SJCRH30 (cell line): ENCODE measurements around the gene NBPF12. TPM values are rescaled to one million over a fixed set of nuclear protein-coding genes. Genes with fewer than 3 reads are reported as not detected.
"Not testable (repeated sequence)": the region's sequence is repeated elsewhere in the genome, so short reads cannot be mapped to it uniquely, and the experiment has no call there.

Experiments
- DNase-seq, 2 experiments: peaks; one replicate each; pipeline ENCODE4 v3.0.0-alpha.2; 2015 to 2020
- H3K27ac ChIP-seq: fragments of 250-450 bp; sonication (Bioruptor Pico); 2 replicates; pipeline ENCODE4 v1.5.1; 2020; ENCODE audit warnings: mild to moderate bottlenecking, moderate library complexity
- H3K27me3 ChIP-seq: fragments of 250-450 bp; sonication (Bioruptor Pico); 2 replicates; pipeline ENCODE4 v1.5.1; 2020; ENCODE audit warnings: mild to moderate bottlenecking, moderate library complexity
- H3K36me3 ChIP-seq: fragments of 250-450 bp; sonication (Bioruptor Pico); 2 replicates; pipeline ENCODE4 v1.5.1; 2020; ENCODE audit warnings: mild to moderate bottlenecking, moderate library complexity
- H3K4me1 ChIP-seq: fragments of 250-450 bp; sonication (Bioruptor Pico); 2 replicates; pipeline ENCODE4 v1.5.1; 2020; ENCODE audit warnings: mild to moderate bottlenecking, moderate library complexity
- H3K4me3 ChIP-seq: fragments of 250-450 bp; sonication (Bioruptor Pico); 2 replicates; pipeline ENCODE4 v1.5.1; 2020; ENCODE audit warnings: mild to moderate bottlenecking, moderate library complexity
- H3K9me3 ChIP-seq: fragments of 250-450 bp; sonication (Bioruptor Pico); replicated peaks from 2 replicates; pipeline ENCODE4 v1.5.1; 2020; ENCODE audit warnings: mild to moderate bottlenecking, moderate library complexity
- total RNA-seq: library from RNA; depleted of rRNA; stranded (reverse); fragments of >200 nt; shearing (Covaris generic); gene quantifications from 2 replicates; pipeline ENCODE4 v1.2.3, GENCODE V29; 2014; rRNA removed

NBPF12 gene, protein sequence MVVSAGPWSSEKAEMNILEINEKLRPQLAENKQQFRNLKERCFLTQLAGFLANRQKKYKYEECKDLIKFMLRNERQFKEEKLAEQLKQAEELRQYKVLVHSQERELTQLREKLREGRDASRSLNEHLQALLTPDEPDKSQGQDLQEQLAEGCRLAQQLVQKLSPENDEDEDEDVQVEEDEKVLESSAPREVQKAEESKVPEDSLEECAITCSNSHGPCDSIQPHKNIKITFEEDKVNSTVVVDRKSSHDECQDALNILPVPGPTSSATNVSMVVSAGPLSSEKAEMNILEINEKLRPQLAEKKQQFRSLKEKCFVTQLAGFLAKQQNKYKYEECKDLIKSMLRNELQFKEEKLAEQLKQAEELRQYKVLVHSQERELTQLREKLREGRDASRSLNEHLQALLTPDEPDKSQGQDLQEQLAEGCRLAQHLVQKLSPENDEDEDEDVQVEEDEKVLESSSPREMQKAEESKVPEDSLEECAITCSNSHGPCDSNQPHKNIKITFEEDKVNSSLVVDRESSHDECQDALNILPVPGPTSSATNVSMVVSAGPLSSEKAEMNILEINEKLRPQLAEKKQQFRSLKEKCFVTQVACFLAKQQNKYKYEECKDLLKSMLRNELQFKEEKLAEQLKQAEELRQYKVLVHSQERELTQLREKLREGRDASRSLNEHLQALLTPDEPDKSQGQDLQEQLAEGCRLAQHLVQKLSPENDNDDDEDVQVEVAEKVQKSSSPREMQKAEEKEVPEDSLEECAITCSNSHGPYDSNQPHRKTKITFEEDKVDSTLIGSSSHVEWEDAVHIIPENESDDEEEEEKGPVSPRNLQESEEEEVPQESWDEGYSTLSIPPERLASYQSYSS (N-terminal part only)
- 4.3 TPM in 2 replicates for total RNA-seq

DNA sequence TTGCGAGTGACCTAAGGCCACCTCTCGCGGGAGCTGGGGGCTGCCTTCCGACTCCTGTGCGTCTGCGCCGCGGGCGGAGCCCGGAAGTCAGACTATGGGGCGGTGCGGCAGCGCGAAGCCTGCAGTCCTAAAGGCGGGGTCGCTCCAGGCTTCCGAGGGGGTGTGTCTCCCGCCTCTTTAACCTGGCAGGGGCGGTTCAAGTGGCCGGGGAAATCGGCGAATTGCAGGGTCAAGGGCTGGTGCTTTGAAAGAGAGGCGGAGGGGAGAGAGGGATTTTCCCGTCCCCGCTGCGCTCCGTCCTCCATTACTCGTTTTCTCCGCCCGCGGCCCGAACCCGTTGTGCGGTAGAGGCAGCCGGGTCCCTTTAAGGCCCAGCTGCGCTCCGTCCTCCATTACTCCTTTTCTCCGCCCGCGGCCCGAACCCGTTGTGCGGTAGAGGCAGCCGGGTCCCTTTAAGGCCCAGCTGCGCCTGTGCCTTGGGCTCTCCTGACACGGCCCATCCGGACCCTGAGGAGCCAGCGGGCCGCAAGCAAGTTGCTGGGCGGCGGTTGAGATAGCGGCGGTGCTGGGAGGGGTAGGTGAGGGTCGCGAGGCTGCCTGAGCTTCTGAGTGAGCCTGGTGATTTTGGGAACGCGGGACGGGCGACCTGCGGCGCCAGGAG, at the start of gene NBPF12:
NBPF12 (plus strand) TSS at position 83 of the 661 bp plus-strand sequence. CDS start 21,820 bp downstream, outside the sequence.
- H3K36me3 ChIP-seq, H3K9me3 ChIP-seq, H3K4me1 ChIP-seq, H3K27me3 ChIP-seq: not testable (repeated sequence)
- peak within 1 kb of the TSS; percentile 93 for H3K4me3 ChIP-seq
- peak within 1 kb of the TSS; percentile 63 for H3K27ac ChIP-seq
- DNase-seq, result peak; percentile 83 to 86

DNA sequence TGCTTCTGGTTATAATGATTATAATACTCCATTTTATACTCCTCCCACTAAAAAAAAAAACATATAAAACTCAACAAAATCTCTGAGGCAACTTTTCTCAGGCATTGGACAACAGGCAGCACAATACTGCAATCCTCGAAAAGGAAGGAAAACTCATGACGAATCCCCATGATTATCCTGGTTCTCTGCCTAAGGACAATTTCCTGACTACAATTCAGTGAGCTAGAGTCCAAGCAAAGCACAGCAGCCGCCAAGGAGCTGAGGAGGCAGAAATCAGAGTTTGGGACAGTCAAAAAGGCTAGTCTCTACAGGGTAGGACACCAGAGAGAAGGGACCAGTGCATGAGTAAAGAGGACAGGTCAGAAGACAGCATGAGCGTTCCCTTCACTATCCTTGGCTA, 46.8 kb upstream of the NBPF12 start:
- H3K27me3 ChIP-seq, DNase-seq, H3K27ac ChIP-seq, H3K4me1 ChIP-seq, H3K9me3 ChIP-seq, H3K36me3 ChIP-seq, H3K4me3 ChIP-seq: not testable (repeated sequence)

DNA sequence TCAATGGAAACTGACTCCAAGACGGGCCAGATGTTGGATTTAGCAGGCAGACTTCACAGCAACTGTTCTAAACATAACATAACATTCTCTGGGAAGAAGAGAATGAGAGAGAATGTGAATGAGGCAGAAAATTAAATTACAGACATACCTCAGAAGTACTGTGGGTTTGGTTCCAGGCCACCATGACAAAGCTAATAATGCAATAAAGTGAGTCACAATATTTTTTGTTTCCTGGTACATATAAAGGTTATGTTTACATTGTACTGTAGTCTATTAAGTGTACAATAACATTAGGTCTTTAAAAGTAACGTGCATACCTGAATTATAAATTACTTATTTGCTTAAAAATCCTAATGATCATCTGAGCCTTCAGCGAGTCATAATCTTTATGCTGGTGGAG, 45.8 kb upstream of the NBPF12 start:
- not testable (repeated sequence) for H3K36me3 ChIP-seq, H3K4me3 ChIP-seq, H3K27me3 ChIP-seq, H3K4me1 ChIP-seq, H3K27ac ChIP-seq, DNase-seq, H3K9me3 ChIP-seq

- not testable (repeated sequence) for H3K36me3 ChIP-seq, H3K9me3 ChIP-seq, H3K27ac ChIP-seq, H3K27me3 ChIP-seq, H3K4me1 ChIP-seq, DNase-seq, H3K4me3 ChIP-seq
Observed at GRCh38 chr1:146907565-146908261, 30.4 kb upstream of the NBPF12 start.

DNA sequence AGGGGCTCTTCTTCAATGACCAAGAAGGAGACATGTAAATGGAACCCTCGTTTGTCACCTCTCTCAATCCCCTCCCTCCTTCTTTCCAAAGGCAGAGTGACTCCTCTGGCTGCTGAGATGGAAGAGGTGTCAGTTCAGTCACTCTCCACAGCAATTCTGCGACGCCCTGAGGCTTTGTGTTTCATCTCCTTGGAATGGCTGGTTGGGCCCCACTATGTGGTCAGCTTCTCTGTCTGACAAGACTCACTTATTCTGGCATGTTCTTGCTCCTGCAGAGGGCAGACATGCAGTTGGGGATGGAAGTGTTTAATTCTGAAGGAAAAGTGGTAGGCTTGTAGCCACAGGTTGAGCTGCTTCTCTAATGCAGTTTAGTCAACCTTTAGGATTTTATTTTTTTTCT, 25.1 kb upstream of the NBPF12 start:
- H3K4me1 ChIP-seq, H3K27ac ChIP-seq, H3K9me3 ChIP-seq, H3K4me3 ChIP-seq, DNase-seq, H3K27me3 ChIP-seq, H3K36me3 ChIP-seq: not testable (repeated sequence)

DNA sequence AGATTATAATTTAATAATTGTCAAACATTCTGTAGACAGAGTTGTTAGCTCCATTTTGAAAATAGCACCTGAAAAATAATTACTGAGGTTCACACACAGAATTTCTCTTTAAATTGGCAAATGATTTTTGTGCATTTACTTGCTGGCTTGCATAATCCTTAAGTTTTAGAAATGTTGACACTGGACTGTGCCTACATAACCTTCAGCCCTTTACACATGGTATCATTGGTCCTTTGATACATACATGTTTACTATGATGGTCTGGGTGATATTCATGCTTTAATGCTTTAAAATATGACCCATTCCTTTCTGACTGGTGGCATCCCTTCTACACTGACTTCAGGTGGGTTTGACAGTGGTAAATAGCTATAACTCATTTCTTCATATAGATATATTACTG, 17.3 kb upstream of the NBPF12 start:
- not testable (repeated sequence) for H3K9me3 ChIP-seq, H3K27ac ChIP-seq, H3K36me3 ChIP-seq, H3K27me3 ChIP-seq, DNase-seq, H3K4me1 ChIP-seq, H3K4me3 ChIP-seq

- DNase-seq, H3K9me3 ChIP-seq, H3K36me3 ChIP-seq: not testable (repeated sequence)
Observed at GRCh38 chr1:146922614-146923013, 15.5 kb upstream of the NBPF12 start.

GRCh38 chr1:146924106-146924505, 14.0 kb upstream of the NBPF12 start:
- not testable (repeated sequence) for H3K36me3 ChIP-seq, H3K27me3 ChIP-seq, H3K9me3 ChIP-seq, H3K4me3 ChIP-seq, DNase-seq, H3K4me1 ChIP-seq, H3K27ac ChIP-seq

More at GRCh38 chr1:146922614-146923013, 15.5 kb upstream of the NBPF12 start:
- H3K27ac ChIP-seq, H3K4me3 ChIP-seq, H3K4me1 ChIP-seq, H3K27me3 ChIP-seq: not testable (repeated sequence)

- not testable (repeated sequence) for H3K36me3 ChIP-seq, H3K4me3 ChIP-seq, H3K4me1 ChIP-seq, H3K27me3 ChIP-seq, H3K9me3 ChIP-seq, DNase-seq, H3K27ac ChIP-seq
Observed at GRCh38 chr1:146926413-146926812, 11.7 kb upstream of the NBPF12 start.

DNA sequence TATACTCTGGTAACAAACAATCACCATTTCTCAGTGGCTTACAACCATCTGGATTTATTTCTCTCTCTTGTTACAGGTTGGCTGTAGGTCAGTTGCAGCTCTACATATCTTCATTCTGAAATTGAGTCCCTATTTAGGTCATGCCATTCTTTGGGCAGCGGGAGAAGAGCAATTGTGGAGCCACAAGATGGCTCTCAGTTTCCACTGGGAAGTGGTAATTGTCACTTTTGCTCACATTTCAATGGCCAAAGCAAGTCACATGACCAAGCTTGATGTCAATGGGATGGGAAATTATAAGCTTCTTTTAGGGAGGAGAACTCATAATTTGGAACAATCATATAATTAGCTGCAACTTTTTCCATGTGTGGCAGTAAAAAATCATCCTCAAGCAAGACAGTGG, 7.9 kb upstream of the NBPF12 start:
- H3K4me3 ChIP-seq, H3K27me3 ChIP-seq, H3K4me1 ChIP-seq, H3K9me3 ChIP-seq, H3K36me3 ChIP-seq, H3K27ac ChIP-seq, DNase-seq: not testable (repeated sequence)

GRCh38 chr1:146934390-146935223, 3.5 kb upstream of the NBPF12 start:
- H3K27me3 ChIP-seq, DNase-seq, H3K4me3 ChIP-seq, H3K9me3 ChIP-seq, H3K4me1 ChIP-seq, H3K36me3 ChIP-seq, H3K27ac ChIP-seq: not testable (repeated sequence)

GRCh38 chr1:146937462-146937861, 662 bp upstream of the NBPF12 start:
- not testable (repeated sequence) for DNase-seq, H3K27ac ChIP-seq, H3K36me3 ChIP-seq, H3K9me3 ChIP-seq, H3K27me3 ChIP-seq, H3K4me1 ChIP-seq, H3K4me3 ChIP-seq

- H3K27ac ChIP-seq, H3K4me1 ChIP-seq, H3K27me3 ChIP-seq, H3K9me3 ChIP-seq, H3K36me3 ChIP-seq: not testable (repeated sequence)
- peak overlapping the region; percentile 93 for H3K4me3 ChIP-seq
- peak; percentile 5 to 6 for DNase-seq
Observed at GRCh38 chr1:146938927-146939786, 1.0 kb downstream of the NBPF12 start.
